ENCODE data around the gene PRXL2B.

DNA sequence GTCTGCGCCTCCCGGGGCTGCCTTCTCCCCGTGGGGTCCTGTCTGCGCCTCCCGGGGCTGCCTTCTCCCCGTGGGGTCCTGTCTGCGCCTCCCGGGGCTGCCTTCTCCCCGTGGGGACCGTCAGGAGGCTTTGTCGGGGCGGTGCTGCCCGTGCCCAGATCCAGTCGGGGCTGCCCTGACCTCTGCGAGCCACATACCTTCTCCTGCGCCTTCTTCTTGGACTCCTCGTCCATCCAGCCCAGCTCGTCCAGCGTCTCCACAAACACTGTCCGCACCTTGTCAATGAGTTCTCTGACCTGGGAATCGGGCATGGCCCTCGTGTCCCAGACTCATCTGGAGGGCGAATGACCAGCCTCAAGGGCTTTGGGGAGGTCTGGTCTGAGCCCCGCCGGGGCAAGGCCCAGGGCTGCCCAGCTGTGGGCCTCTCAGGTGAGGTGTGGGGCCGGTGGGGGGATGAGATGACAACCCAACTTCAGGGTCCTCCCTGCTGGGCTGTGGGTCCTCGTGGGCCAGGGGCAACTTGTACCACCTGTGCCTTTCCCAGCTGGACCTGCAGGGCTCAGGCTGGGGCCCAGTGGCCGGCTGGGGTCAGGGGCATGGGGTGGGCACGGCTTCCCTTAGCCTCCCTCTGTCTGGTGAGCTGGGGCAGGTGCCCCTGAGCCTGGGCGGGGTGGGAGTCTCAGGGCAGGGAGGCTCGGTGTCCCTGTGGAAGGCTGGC, 9.4 kb downstream of the PRXL2B start:
- TF ChIP-seq, protein P1, sequence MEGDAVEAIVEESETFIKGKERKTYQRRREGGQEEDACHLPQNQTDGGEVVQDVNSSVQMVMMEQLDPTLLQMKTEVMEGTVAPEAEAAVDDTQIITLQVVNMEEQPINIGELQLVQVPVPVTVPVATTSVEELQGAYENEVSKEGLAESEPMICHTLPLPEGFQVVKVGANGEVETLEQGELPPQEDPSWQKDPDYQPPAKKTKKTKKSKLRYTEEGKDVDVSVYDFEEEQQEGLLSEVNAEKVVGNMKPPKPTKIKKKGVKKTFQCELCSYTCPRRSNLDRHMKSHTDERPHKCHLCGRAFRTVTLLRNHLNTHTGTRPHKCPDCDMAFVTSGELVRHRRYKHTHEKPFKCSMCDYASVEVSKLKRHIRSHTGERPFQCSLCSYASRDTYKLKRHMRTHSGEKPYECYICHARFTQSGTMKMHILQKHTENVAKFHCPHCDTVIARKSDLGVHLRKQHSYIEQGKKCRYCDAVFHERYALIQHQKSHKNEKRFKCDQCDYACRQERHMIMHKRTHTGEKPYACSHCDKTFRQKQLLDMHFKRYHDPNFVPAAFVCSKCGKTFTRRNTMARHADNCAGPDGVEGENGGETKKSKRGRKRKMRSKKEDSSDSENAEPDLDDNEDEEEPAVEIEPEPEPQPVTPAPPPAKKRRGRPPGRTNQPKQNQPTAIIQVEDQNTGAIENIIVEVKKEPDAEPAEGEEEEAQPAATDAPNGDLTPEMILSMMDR (conservative IDR thresholded peaks at IDR 0.05; ENCODE audit: low read depth, low read length), result no peak
- TF ChIP-seq EZH2 (IDR thresholded peaks at IDR 0.05; ENCODE audit: borderline replicate concordance, low read depth, low read length, poor library complexity, severe bottlenecking), result no peak
